GM12891 (cell line): ENCODE measurements around the gene MAP3K2.

Experiments
- POLR2A ChIP-seq: IDR thresholded peaks from 2 replicates; pipeline ENCODE4 v1.6.1; 2011; ENCODE audit warnings: low read depth, low read length, control low read depth
- SPI1 ChIP-seq: IDR thresholded peaks from 2 replicates; pipeline ENCODE4 v1.6.1; 2011; ENCODE audit warnings: low read depth, low read length, control low read depth

- TF ChIP-seq SPI1 = no peak
- TF ChIP-seq POLR2A = no peak
Observed at GRCh38 chr2:127398239-127398590, 10.4 kb upstream of the MAP3K2 start.
